Posterior cingulate gyrus (tissue), 11 donors: ENCODE measurements around the gene KCNC4.

Experiments
- DNase-seq, 10 donors: peaks; one replicate each; pipeline versions ENCODE4 v3.0.0 to v3.0.0-alpha.2; 2020 to 2021; ENCODE audit warnings: mixed read lengths in 3 of 10
- intact Hi-C: fragments of 100-400 bp; cut with DNase I; formaldehyde crosslinking; loops from one replicate; pipeline ENCODE4 v1.15.1; 2023

The KCNC4 gene

GRCh38 chr1:110225756-110226404 lies 15.8 kb downstream of the KCNC4 start:
- intact Hi-C loops, result no loop called here
- DNase-seq, result no peak

GRCh38 chr1:110227774-110228173 lies 17.7 kb downstream of the KCNC4 start:
- DNase-seq, result peak in 1 of 10 donors; percentile 43
- intact Hi-C loops, result no loop called here

GRCh38 chr1:110228381-110228780 lies 18.3 kb downstream of the KCNC4 start:
- intact Hi-C loops, result no loop called here
- no peak for DNase-seq

- peak in 1 of 10 donors; percentile 34 for DNase-seq
- intact Hi-C loops, result no loop called here
Observed at GRCh38 chr1:110228869-110229268, 18.8 kb downstream of the KCNC4 start.

- intact Hi-C loops, result no loop called here
- peak in 8 of 10 donors; percentile 45 to 94 (median 69) for DNase-seq
Observed at GRCh38 chr1:110229348-110230001, 19.4 kb downstream of the KCNC4 start.

- intact Hi-C loops, result no loop called here
- peak in 1 of 10 donors; percentile 87 for DNase-seq
Observed at GRCh38 chr1:110230381-110231199, 20.5 kb downstream of the KCNC4 start.

- intact Hi-C loops, result no loop called here
- no peak for DNase-seq
Observed at GRCh38 chr1:110233861-110234260, 23.7 kb downstream of the KCNC4 start.

- DNase-seq, result no peak
- intact Hi-C loops, result no loop called here
Observed at GRCh38 chr1:110234691-110235090, 24.6 kb downstream of the KCNC4 start.

- intact Hi-C loops, result no loop called here
- DNase-seq, result peak in 1 of 10 donors; percentile 40
Observed at GRCh38 chr1:110235181-110235833, 25.2 kb downstream of the KCNC4 start.

GRCh38 chr1:110235834-110236682 lies 25.9 kb downstream of the KCNC4 start:
- intact Hi-C loops, result no loop called here
- DNase-seq, result peak in 1 of 10 donors; percentile 22

GRCh38 chr1:110237386-110238152 lies 27.5 kb downstream of the KCNC4 start:
- intact Hi-C loops, result no loop called here
- DNase-seq, result peak in 2 of 10 donors; percentile 41 to 80

- DNase-seq, result peak in 1 of 10 donors; percentile 61
- intact Hi-C loops, result no loop called here
Observed at GRCh38 chr1:110239441-110240430, 29.6 kb downstream of the KCNC4 start.

GRCh38 chr1:110240476-110241210 lies 30.5 kb downstream of the KCNC4 start:
- no peak for DNase-seq
- intact Hi-C loops, result no loop called here

GRCh38 chr1:110241516-110241915 lies 31.4 kb downstream of the KCNC4 start:
- DNase-seq, result peak in 1 of 10 donors; percentile 9

GRCh38 chr1:110242062-110242461 lies 31.9 kb downstream of the KCNC4 start:
- DNase-seq, result peak in 1 of 10 donors; percentile 19
- intact Hi-C loops, result no loop called here

More at GRCh38 chr1:110241516-110241915, 31.4 kb downstream of the KCNC4 start:
- intact Hi-C loops, result no loop called here

GRCh38 chr1:110242731-110243130 lies 32.6 kb downstream of the KCNC4 start:
- intact Hi-C loops, result no loop called here
- DNase-seq, result peak in 1 of 10 donors; percentile 7

- DNase-seq, result peak in 1 of 10 donors; percentile 42
- intact Hi-C loops, result no loop called here
Observed at GRCh38 chr1:110243146-110243545, 33.0 kb downstream of the KCNC4 start.
